A673 (cell line): Measurements from ENCODE around the gene FGFBP2. TPM values are rescaled to one million over a fixed set of nuclear protein-coding genes. Genes with fewer than 3 reads are reported as not detected.

Experiments used
- BruUV-seq: library from RNA; stranded (reverse); fragments of 400-500 nt; replicated peaks from 2 replicates; lab custom pipeline; 2021; lab: Mats Ljungman, UMichigan
- CTCF ChIA-PET: fragments of 300-600 bp; sonication (Branson Sonifier 250); formaldehyde crosslinking; loops from one replicate; lab custom pipeline; 2022; ENCODE audit warnings: antibody characterized with exemption; lab: Charles Lee
- POLR2A ChIA-PET: fragments of 300-600 bp; sonication (Branson Sonifier 250); formaldehyde crosslinking; loops from one replicate; lab custom pipeline; 2022; ENCODE audit warnings: antibody characterized with exemption; ENCODE audit not compliant: low non-redundant PET; lab: Charles Lee
- DNase-seq: peaks from one replicate; pipeline ENCODE4 v3.0.0-alpha.2; 2015; ENCODE audit warnings: low spot score
- H3K27ac ChIP-seq: fragments of 200-600 bp; sonication (generic); 2 replicates; pipeline ENCODE4 v1.5.1; 2016; ENCODE audit warnings: mixed run types, low read depth, mild to moderate bottlenecking, mixed read lengths, antibody characterized with exemption, low read length; ENCODE audit not compliant: poor library complexity, severe bottlenecking
- H3K27me3 ChIP-seq: fragments of 200-600 bp; sonication (generic); replicated peaks from 2 replicates; pipeline ENCODE4 v1.6.1; 2017; ENCODE audit warnings: mixed run types, low read depth, mild to moderate bottlenecking, mixed read lengths, antibody characterized with exemption, low read length; ENCODE audit not compliant: insufficient read depth, poor library complexity
- H3K36me3 ChIP-seq: fragments of 200-600 bp; sonication (generic); 2 replicates; pipeline ENCODE4 v1.6.1; 2016; ENCODE audit warnings: mixed run types, mild to moderate bottlenecking, mixed read lengths, antibody characterized with exemption, low read length; ENCODE audit not compliant: insufficient read depth, poor library complexity, severe bottlenecking
- H3K4me1 ChIP-seq: fragments of 200-600 bp; sonication (generic); 2 replicates; pipeline ENCODE4 v1.6.1; 2017; ENCODE audit warnings: mixed run types, mild to moderate bottlenecking, mixed read lengths, antibody characterized with exemption, low read length; ENCODE audit not compliant: insufficient read depth, poor library complexity, severe bottlenecking
- H3K4me3 ChIP-seq: fragments of 200-600 bp; sonication (generic); 2 replicates; pipeline ENCODE4 v1.5.1; 2016; ENCODE audit warnings: low read depth, mixed run types, mild to moderate bottlenecking, mixed read lengths, low read length; ENCODE audit not compliant: poor library complexity, severe bottlenecking
- H3K9me3 ChIP-seq: fragments of 200-600 bp; sonication (generic); 2 replicates; pipeline ENCODE4 v1.6.1; 2016; ENCODE audit warnings: mixed run types, low read depth, mild to moderate bottlenecking, mixed read lengths, antibody characterized with exemption, low read length; ENCODE audit not compliant: poor library complexity, severe bottlenecking
- EZH2 ChIP-seq: fragments of 200-600 bp; sonication (generic); IDR thresholded peaks from 2 replicates; pipeline ENCODE4 v1.6.1; 2017; ENCODE audit warnings: borderline replicate concordance, low read depth, mild to moderate bottlenecking, mixed read lengths, antibody characterized with exemption, low read length; ENCODE audit not compliant: poor library complexity, severe bottlenecking
- intact Hi-C: fragments of 100-400 bp; cut with micrococcal nuclease; formaldehyde crosslinking; loops from one replicate; pipeline ENCODE4 v1.10.0; 2022; ENCODE audit not compliant: unreplicated experiment
- total RNA-seq: library from RNA; stranded (reverse); gene quantifications from 2 replicates; pipeline ENCODE4 v1.2.3, GENCODE V29; 2021
- TF ChIP-seq, protein P1 (sequence below): fragments of 300-800, 200-600 bp; sonication (generic); conservative IDR thresholded peaks from 2 replicates; pipeline ENCODE4 v1.5.1; 2017; ENCODE audit warnings: low read depth, mild to moderate bottlenecking, antibody characterized with exemption, low read length, moderate library complexity, mixed read lengths

Gene FGFBP2
- total RNA-seq, 1 experiment from 2014 or later = not detected

DNA sequence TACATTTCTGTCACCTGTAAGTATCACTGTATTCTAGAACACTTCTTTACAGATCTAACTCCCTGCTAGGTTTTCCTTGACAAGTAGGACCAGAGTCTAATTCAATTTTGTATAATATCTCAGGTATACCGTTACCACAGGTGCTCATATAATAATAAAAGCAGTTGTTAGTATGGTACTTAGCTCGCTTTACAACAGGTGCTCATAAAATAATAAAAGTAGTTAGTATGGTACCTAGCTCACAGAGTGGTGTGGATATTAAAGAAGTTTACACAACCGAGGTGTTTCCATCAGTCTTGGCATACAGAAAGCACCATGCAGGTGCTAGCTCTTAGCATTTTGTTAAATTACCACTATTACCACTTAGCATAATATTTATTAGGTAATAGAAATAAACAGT is 32.9 kb upstream of the FGFBP2 start:
- H3K27ac ChIP-seq = no peak overlapping the region
- H3K27me3 ChIP-seq = no peaks in the 10 kb centered on the region
- ChIA-PET CTCF (no interaction called here), POLR2A (no interaction called here)
- H3K4me1 ChIP-seq = no peaks in the 10 kb centered on the region
- H3K4me3 ChIP-seq = no peak overlapping the region
- intact Hi-C loops = loop anchor here (5.0 kb wide), 1 partner anchor 114 kb away; no protein-coding TSS in a partner anchor
- no peak for DNase-seq
- no TSS peak for BruUV-seq
- TF ChIP-seq EZH2 = no peak
- TF ChIP-seq, protein P1, sequence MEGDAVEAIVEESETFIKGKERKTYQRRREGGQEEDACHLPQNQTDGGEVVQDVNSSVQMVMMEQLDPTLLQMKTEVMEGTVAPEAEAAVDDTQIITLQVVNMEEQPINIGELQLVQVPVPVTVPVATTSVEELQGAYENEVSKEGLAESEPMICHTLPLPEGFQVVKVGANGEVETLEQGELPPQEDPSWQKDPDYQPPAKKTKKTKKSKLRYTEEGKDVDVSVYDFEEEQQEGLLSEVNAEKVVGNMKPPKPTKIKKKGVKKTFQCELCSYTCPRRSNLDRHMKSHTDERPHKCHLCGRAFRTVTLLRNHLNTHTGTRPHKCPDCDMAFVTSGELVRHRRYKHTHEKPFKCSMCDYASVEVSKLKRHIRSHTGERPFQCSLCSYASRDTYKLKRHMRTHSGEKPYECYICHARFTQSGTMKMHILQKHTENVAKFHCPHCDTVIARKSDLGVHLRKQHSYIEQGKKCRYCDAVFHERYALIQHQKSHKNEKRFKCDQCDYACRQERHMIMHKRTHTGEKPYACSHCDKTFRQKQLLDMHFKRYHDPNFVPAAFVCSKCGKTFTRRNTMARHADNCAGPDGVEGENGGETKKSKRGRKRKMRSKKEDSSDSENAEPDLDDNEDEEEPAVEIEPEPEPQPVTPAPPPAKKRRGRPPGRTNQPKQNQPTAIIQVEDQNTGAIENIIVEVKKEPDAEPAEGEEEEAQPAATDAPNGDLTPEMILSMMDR = no peak
- no peaks in the 10 kb centered on the region for H3K9me3 ChIP-seq
- H3K36me3 ChIP-seq = no peaks in the 10 kb centered on the region

DNA sequence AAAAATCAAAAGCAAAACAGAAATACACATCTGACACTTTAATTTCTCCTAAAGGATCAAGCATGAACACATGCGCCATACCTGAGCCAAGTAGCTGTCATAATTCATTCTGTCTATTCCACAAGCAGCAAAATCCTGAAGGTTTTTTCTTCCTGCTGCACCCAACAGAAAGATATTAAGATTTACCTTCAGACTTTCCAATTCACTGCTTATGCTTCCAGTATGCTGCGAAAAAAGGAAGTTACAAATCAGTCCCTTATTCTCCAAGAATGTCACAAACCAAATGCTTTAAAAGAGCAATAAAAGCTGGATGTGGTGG is 29.2 kb upstream of the FGFBP2 start:
- no peak for DNase-seq
- no peak for TF ChIP-seq EZH2
- ChIA-PET POLR2A (no interaction called here), CTCF (no interaction called here)
- Histone ChIP-seq H3K4me1 (no peaks in the 10 kb centered on the region), H3K27me3 (no peaks in the 10 kb centered on the region), H3K4me3 (no peak overlapping the region), H3K9me3 (no peaks in the 10 kb centered on the region), H3K36me3 (no peaks in the 10 kb centered on the region), H3K27ac (no peak overlapping the region)
- no TSS peak for BruUV-seq
- intact Hi-C loops = no loop called here

DNA sequence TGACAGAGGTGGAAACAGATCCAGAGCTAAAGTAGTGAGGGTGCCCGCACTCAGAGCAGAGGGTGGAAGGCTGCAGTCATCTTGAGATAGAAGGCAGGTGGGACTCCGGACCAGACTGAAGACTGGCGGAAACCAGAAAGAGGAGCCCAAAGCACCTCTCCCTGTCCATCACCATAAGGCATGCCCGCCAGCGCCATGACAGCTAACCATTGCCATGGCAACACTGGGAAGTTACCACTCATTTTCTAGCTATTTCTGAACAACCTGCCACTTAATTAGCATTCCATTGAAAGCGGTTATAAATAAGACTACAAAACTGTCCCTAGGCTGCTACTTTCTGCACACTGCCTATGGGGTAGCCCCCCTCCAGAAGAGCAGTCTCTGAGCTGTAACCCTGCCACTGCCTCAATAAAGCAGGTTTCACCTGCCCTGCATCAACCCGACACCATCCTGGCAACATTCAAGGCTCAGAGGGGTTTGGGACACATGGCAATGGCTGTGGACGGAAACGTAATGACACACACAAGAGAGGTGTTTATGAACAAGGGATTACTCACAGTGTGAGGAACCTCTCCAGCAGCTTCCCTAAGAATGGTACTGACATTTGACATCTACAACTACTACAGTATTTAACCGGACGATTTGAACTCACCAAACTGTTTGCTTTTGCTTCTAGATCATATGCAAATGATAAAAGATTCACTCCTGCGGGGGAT is 27.8 kb upstream of the FGFBP2 start:
- DNase-seq = no peak
- no peak overlapping the region for H3K4me3 ChIP-seq
- H3K9me3 ChIP-seq = no peaks in the 10 kb centered on the region
- no peak overlapping the region for H3K27ac ChIP-seq
- TF ChIP-seq EZH2 = no peak
- TF ChIP-seq, protein P1 = no peak
- ChIA-PET CTCF (no interaction called here), POLR2A (no interaction called here)
- H3K4me1 ChIP-seq = no peaks in the 10 kb centered on the region
- no peaks in the 10 kb centered on the region for H3K27me3 ChIP-seq
- intact Hi-C loops = no loop called here
- no TSS peak for BruUV-seq
- no peaks in the 10 kb centered on the region for H3K36me3 ChIP-seq

DNA sequence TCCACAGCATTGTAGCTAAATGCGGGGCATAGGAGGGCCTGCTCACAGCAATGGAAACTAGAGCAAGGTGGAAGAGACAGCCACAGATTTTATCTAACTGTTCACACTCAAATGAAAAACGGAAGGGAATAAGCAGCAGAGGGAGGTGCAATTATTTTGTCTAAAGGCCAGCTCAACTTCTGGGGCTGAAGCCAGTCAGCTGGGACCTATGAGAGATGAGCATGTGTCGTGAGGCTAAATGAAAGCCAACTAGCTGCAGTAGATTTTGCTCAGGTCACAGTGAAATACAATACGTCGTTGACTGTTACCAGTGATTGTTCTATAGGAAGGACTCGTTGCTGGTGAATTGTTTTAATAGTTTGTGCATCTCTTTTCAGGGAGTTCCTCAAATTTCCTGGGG is 26.4 kb upstream of the FGFBP2 start:
- H3K27ac ChIP-seq = no peak overlapping the region
- H3K4me1 ChIP-seq = no peaks in the 10 kb centered on the region
- CTCF ChIA-PET = no interaction called here
- TF ChIP-seq, protein P1 = no peak
- TF ChIP-seq EZH2 = no peak
- H3K4me3 ChIP-seq = no peak overlapping the region
- DNase-seq = no peak
- no TSS peak for BruUV-seq
- intact Hi-C loops = no loop called here
- POLR2A ChIA-PET = no interaction called here
- no peaks in the 10 kb centered on the region for H3K27me3 ChIP-seq
- H3K36me3 ChIP-seq = no peaks in the 10 kb centered on the region
- no peaks in the 10 kb centered on the region for H3K9me3 ChIP-seq
